GM23338 (cell line): ENCODE data around the gene DLST. TPM values are rescaled to one million over a fixed set of nuclear protein-coding genes. Genes with fewer than 3 reads are reported as not detected.

Source experiments
- ATAC-seq: fragments of 200-7000 bp; cut with Tn5 transposase; 3 replicates; pipeline ENCODE4 v1.9.1; 2020
- DNase-seq: peaks from one replicate; pipeline ENCODE4 v3.0.0-alpha.2; 2015; ENCODE audit warnings: low spot score
- H2AFZ ChIP-seq: fragments of 200-600 bp; sonication (generic); 2 replicates; pipeline ENCODE4 v1.8.0; 2016; ENCODE audit warnings: antibody characterized with exemption, mild to moderate bottlenecking, moderate library complexity
- H3F3A ChIP-seq: fragments of 200-600 bp; sonication (generic); replicated peaks from 2 replicates; pipeline ENCODE4 v1.8.0; 2017; ENCODE audit warnings: antibody characterized with exemption, mixed run types, low read depth
- H3K27ac ChIP-seq: fragments of 200-600 bp; sonication (generic); 2 replicates; pipeline ENCODE4 v1.6.1; 2016; ENCODE audit warnings: low read depth
- H3K27me3 ChIP-seq: fragments of 200-600 bp; sonication (generic); 2 replicates; pipeline ENCODE4 v1.8.0; 2016; ENCODE audit warnings: mild to moderate bottlenecking, mixed run types, moderate library complexity; ENCODE audit not compliant: insufficient read depth
- H3K36me3 ChIP-seq: fragments of 200-600 bp; sonication (generic); 2 replicates; pipeline ENCODE4 v1.8.0; 2016; ENCODE audit warnings: mild to moderate bottlenecking; ENCODE audit not compliant: insufficient read depth
- H3K4me1 ChIP-seq: fragments of 200-600 bp; sonication (generic); 2 replicates; pipeline ENCODE4 v1.8.0; 2016; ENCODE audit warnings: mild to moderate bottlenecking, moderate library complexity; ENCODE audit not compliant: insufficient read depth
- H3K4me2 ChIP-seq: fragments of 200-600 bp; sonication (generic); 2 replicates; pipeline ENCODE4 v1.7.1; 2017; ENCODE audit warnings: mixed run types
- H3K4me3 ChIP-seq: fragments of 200-600 bp; sonication (generic); 2 replicates; pipeline ENCODE4 v1.6.1; 2016; ENCODE audit warnings: mixed run types
- H3K79me2 ChIP-seq: fragments of 200-600 bp; sonication (generic); replicated peaks from 2 replicates; pipeline ENCODE4 v1.8.0; 2017; ENCODE audit warnings: mild to moderate bottlenecking; ENCODE audit not compliant: insufficient read depth
- H3K9me2 ChIP-seq: fragments of 200-600 bp; sonication (generic); 2 replicates; pipeline ENCODE4 v1.8.0; 2017; ENCODE audit not compliant: insufficient read depth
- H4K20me1 ChIP-seq: fragments of 200-600 bp; sonication (generic); replicated peaks from 2 replicates; pipeline ENCODE4 v1.8.0; 2017; ENCODE audit warnings: mild to moderate bottlenecking; ENCODE audit not compliant: insufficient read depth
- H3K27ac Mint-ChIP-seq: 2 replicates; pipeline ENCODE4 v1.8.0; 2020; ENCODE audit warnings: inconsistent platforms, mild to moderate bottlenecking, moderate library complexity, mixed read lengths
- H3K27me3 Mint-ChIP-seq: 3 replicates; pipeline ENCODE4 v1.8.0; 2022; ENCODE audit warnings: low read depth, mild to moderate bottlenecking, moderate library complexity, mixed read lengths, inconsistent platforms; ENCODE audit not compliant: insufficient read depth, poor library complexity
- H3K36me3 Mint-ChIP-seq: 3 replicates; pipeline ENCODE4 v1.8.0; 2021; ENCODE audit warnings: low read depth, mild to moderate bottlenecking, inconsistent platforms, moderate library complexity, mixed read lengths
- H3K4me1 Mint-ChIP-seq: 3 replicates; pipeline ENCODE4 v1.8.0; 2020; ENCODE audit warnings: mild to moderate bottlenecking, inconsistent platforms, mixed read lengths
- H3K4me3 Mint-ChIP-seq: 3 replicates; pipeline ENCODE4 v1.8.0; 2021; ENCODE audit warnings: moderate library complexity, mild to moderate bottlenecking, inconsistent platforms, mixed read lengths
- H3K9me3 Mint-ChIP-seq: 3 replicates; pipeline ENCODE4 v1.8.0; 2020; ENCODE audit warnings: moderate library complexity, mild to moderate bottlenecking, inconsistent platforms, mixed read lengths
- CREB1 ChIP-seq: fragments of 250-450 bp; sonication (Bioruptor Pico); IDR thresholded peaks from 2 replicates; pipeline ENCODE4 v1.5.0; 2020; ENCODE audit warnings: low read depth, mild to moderate bottlenecking, moderate library complexity
- CTCF ChIP-seq, 2 experiments: fragments of 200-600 bp in 1 of 2; sonication (generic) in 1 of 2; conservative IDR thresholded peaks; 2 replicates each; pipeline versions ENCODE4 v1.5.1 to v1.6.1; 2016 to 2017; ENCODE audit warnings: antibody characterized with exemption in 2 of 2, low read depth in 2 of 2, mild to moderate bottlenecking in 2 of 2, moderate library complexity in 1 of 2
- JUNB ChIP-seq: IDR thresholded peaks from one replicate; pipeline ENCODE4 v1.6.1; 2016; ENCODE audit warnings: antibody characterized with exemption; ENCODE audit not compliant: unreplicated experiment
- NANOG ChIP-seq: IDR thresholded peaks from 2 replicates; pipeline ENCODE4 v1.6.1; 2016; ENCODE audit warnings: antibody characterized with exemption, borderline replicate concordance
- POLR2AphosphoS5 ChIP-seq: IDR thresholded peaks from 2 replicates; pipeline ENCODE4 v1.6.1; 2016; ENCODE audit warnings: antibody characterized with exemption, low read depth
- polyA plus RNA-seq: library from polyadenylated mRNA; unstranded; fragments of >200 nt; fragmentation: Nextera tagmentation; extraction: Ambion mirVana; gene quantifications from 2 replicates; pipeline ENCODE4 v1.2.1, GENCODE V29; 2016
- total RNA-seq: library from RNA; depleted of rRNA; stranded (reverse); fragments of >200 nt; shearing (Covaris generic); gene quantifications from 2 replicates; pipeline ENCODE4 v1.2.3, GENCODE V29; 2014

Gene DLST
- total and polyA plus RNA-seq, 2 experiments from 2014 or later = 11.2 to 106 TPM

- DNase-seq (peak; percentile 85), ATAC-seq (peak; percentile 65)
- H3K79me2 ChIP-seq = no peaks in the 10 kb centered on the region
- no peak overlapping the region for H3K4me2 ChIP-seq
- peaks cover 8% of the 10 kb centered on the region for H3K4me1 Mint-ChIP-seq
- H3K27me3 Mint-ChIP-seq = peaks cover 9% of the 10 kb centered on the region
- 0 out of 2 replicates have a peak, but pooled peaks cover 3% of the 10 kb centered on the region for H3F3A ChIP-seq
- no peaks in the 10 kb centered on the region for H3K9me3 Mint-ChIP-seq
- H3K27ac ChIP-seq = no peak overlapping the region
- no peak overlapping the region for H2AFZ ChIP-seq
- no peaks in the 10 kb centered on the region for H3K4me1 ChIP-seq
- no peaks in the 10 kb centered on the region for H3K9me2 ChIP-seq
- H3K4me3 Mint-ChIP-seq = no peak overlapping the region
- H3K36me3 ChIP-seq = peaks cover 21% of the 10 kb centered on the region
- no peak overlapping the region for H3K27ac Mint-ChIP-seq
- no peak for TF ChIP-seq NANOG
- TF ChIP-seq CREB1 (CRISPR knock-in tag) = 0 out of 2 replicates have a peak, but pooled peaks have one; percentile 11
- TF ChIP-seq POLR2AphosphoS5 = no peak
- TF ChIP-seq CTCF (conservative IDR thresholded peaks at IDR 0.05; ENCODE audit: low read depth in 2 of 2) = peak; percentile 95 to 96
- no peak overlapping the region for H3K4me3 ChIP-seq
- peaks cover 43% of the 10 kb centered on the region for H3K36me3 Mint-ChIP-seq
- no peaks in the 10 kb centered on the region for H3K27me3 ChIP-seq
- peaks cover 6% of the 10 kb centered on the region for H4K20me1 ChIP-seq
Observed at GRCh38 chr14:74905595-74906142, 24.0 kb downstream of the DLST start.

GRCh38 chr14:74906925-74907521 lies 25.3 kb downstream of the DLST start:
- peak; percentile 56 for DNase-seq
- H3K36me3 Mint-ChIP-seq = peaks cover 30% of the 10 kb centered on the region
- peak; percentile 36 for ATAC-seq
- H3K4me3 ChIP-seq = no peak overlapping the region
- TF ChIP-seq JUNB = no peak
- TF ChIP-seq POLR2AphosphoS5 = peak; percentile 28; the same call in 1 of the 2 replicates
- peak; percentile 53 to 58 for TF ChIP-seq CTCF (conservative IDR thresholded peaks at IDR 0.05; ENCODE audit: low read depth in 2 of 2)
- H2AFZ ChIP-seq = no peak overlapping the region
- H3K27me3 ChIP-seq = no peaks in the 10 kb centered on the region
- H3K9me3 Mint-ChIP-seq = no peaks in the 10 kb centered on the region
- H3K27ac ChIP-seq = no peak overlapping the region
- H3K4me2 ChIP-seq = no peak overlapping the region
- H3K9me2 ChIP-seq = no peaks in the 10 kb centered on the region
- no peaks in the 10 kb centered on the region for H3K79me2 ChIP-seq
- H3F3A ChIP-seq = 0 out of 2 replicates have a peak, but pooled peaks cover 3% of the 10 kb centered on the region
- peaks cover 10% of the 10 kb centered on the region for H3K27me3 Mint-ChIP-seq
- peaks cover 10% of the 10 kb centered on the region; the same call in 1 of the 2 replicates for H3K36me3 ChIP-seq
- no peaks in the 10 kb centered on the region for H3K4me1 ChIP-seq
- no peak overlapping the region for H3K27ac Mint-ChIP-seq
- H3K4me3 Mint-ChIP-seq = no peak overlapping the region
- H3K4me1 Mint-ChIP-seq = peaks cover 8% of the 10 kb centered on the region
- peaks cover 6% of the 10 kb centered on the region for H4K20me1 ChIP-seq
